Fibroblast of skin of right quadriceps (primary cell): ENCODE measurements around the gene MPRIP.
A peak's percentile ranks its signal among the peaks of the same experiment; 100 is the strongest.

ENCODE experiments used
- DNase-seq: peaks from one replicate; pipeline ENCODE4 v3.0.0-alpha.2; 2013

MPRIP gene

DNA sequence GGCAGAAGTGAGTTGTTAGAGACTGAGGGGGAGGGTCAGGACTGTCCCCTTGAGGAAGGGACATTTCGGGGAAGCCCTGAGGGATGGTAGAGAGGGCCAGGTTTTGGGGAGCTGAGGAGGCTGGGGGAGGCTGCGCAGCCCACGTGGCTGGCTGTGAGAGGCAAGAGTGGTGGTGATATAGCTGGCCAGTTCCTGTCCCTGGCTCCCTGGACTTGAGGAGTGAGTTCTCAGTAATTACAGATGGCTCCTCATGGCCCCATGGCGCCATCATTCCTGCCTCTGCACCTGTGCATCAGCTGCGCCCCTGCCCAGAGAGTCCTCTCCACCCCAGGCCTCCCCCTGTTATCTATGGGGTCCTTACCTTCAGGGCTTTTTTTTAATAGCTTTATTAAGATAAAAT lies 30.3 kb downstream of the MPRIP start:
- DNase-seq = no peak

DNA sequence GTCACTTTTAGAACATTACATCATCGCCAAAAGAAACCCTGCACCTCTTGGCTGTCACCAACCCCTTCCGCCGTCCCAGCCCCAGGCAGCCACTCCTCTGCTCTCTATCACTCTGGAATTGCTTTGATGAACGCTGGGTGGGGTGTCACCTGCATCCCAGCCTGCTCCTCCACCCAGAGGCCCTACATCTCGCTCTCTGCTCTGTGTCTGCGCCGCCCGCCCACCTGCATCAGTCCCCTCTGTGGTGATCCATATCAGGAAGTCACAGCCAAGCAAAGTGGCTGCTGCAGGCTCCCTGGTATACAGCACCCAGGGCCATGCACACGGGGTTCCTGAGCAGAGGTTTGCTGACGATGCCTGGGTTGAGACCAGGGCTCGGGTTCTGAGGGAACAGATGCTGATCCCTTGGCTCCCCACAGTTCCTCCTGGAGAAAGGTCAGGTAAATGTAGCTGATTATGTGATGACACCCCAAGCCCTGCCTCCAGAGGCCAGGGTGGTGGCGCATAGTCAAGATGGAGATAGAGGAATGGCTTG lies 30.8 kb downstream of the MPRIP start:
- DNase-seq = no peak

GRCh38 chr17:17073581-17074403 lies 31.5 kb downstream of the MPRIP start:
- peak; percentile 10 for DNase-seq

DNA sequence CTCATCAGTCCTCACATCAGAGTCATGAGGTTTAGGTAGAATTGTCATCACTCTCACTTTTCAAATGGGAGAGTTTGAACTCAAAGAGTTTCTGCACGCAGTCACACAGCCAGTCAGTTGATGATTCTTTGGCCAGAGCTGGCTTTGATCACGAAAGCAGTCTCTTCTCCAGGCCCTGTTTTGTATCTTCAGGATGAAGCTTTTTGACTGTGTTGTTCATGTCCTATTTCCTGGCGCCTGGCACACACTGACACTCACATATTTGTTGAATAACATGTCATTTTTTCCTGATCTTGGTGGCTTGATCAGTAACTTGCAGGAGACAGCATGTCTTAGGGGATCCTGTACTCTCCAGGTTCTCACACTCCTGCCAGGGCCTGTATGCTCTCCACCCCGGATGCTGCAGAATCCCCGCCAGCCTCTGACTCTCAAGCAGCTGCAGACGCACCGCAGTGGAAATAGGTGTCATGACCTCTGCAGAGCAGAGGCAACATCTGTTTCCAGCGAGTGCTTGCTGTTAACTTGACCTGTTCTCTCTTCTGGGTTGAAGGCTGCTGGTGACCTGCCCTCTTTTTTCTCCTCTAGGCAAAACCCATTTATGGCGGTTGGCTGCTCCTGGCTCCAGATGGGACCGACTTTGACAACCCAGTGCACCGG lies 33.0 kb downstream of the MPRIP start:
- peak; percentile 38 for DNase-seq

- no peak for DNase-seq
Observed at GRCh38 chr17:17076066-17076465, 33.8 kb downstream of the MPRIP start.

DNA sequence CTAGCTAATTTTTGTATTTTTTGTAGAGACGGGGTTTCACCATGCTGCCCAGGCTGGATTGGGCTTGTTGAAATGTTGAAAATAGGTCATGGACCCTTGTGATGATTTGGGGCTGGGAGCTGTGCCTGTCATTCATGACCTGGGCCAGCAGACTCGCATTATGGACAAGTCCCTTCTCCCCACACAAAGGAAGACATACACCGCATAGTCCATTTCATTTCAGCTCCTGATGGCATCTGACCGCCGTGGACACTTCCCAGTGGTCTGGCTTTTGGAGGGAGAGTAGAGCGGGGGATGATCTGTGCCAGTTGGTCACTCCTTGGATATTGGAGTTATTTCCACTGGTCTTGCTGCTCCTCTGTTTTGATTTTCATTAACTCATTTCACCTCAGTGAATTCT lies 34.8 kb downstream of the MPRIP start:
- DNase-seq = no peak

DNA sequence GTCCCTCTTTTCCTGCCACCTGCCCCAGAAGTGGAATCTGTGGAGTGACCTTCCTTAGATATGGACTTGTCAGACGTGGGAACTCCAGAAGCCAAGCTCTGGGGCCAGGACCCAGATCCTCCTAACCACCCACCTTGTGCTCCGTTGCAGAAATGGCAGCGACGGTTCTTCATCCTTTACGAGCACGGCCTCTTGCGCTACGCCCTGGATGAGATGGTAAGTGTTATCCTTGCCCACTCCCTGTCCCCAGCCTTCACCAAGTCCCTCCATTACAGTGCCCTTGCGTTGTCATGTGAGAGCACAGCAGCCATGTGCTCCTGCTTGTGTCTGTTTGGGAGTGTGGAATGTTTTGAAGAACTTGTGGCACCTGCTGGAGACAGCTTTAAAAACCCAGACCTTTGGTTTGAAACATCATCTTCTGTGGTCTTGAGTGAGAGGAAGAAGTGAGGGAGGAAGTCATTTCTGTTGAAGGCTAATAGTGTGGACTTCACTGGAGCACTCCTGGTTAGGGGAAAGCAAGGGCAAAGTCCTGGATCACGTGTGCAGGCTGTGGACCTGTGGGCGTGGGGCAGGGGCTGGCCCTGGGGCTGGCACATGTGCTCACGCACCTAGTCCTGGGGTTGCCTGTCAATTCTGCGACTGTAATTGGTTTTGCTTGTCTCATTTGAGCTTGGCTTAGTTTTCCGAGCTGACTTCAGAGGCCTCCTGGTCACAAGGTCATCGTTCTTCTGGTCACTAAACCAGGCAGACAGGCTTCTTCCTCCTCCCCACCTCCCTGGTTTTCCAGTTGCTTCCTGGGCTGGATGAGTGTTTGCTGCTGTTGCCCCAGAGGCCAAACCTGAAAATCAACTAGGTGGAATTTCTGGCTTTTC lies 35.8 kb downstream of the MPRIP start:
- DNase-seq = no peak

GRCh38 chr17:17078832-17079231 lies 36.6 kb downstream of the MPRIP start:
- DNase-seq = no peak

DNA sequence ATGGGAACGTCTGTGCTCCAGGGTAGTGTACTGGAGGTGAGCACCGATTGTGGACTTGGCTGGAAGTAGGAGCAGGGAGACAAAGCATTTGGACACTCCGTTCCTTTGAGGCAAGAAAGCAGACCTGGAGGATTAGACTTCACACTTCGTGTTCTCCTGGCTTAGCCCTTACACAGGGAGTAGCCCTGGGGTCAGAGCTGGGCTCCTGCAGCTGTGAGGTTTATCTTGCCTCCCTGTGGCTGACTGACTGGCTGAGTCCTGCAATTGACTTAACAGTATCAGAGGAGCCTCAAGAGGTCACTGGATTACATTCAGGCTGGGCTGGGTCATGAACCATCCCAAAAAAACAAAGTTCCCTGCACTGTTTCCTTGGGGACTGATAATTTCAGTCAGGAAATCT lies 37.1 kb downstream of the MPRIP start:
- DNase-seq = no peak

DNA sequence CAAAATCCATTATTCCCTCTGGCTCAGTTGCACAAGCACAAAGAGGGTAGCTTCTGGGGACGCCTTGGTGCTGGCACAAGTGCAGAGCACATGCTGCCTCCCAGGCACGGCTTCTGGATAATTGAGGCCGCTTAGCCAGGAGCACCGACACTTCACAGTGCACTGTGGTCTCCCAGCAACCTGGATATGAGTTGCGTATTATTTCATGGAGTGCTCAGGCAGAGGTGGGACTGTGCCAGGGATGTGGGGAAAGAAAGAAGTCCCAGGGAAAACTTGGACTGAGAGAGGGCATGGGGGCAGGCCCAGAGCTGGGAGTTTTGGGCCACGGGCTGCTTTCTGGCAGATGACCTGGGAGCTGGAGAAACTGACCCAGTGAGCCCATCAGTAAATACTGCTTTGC lies 37.5 kb downstream of the MPRIP start:
- no peak for DNase-seq

DNA sequence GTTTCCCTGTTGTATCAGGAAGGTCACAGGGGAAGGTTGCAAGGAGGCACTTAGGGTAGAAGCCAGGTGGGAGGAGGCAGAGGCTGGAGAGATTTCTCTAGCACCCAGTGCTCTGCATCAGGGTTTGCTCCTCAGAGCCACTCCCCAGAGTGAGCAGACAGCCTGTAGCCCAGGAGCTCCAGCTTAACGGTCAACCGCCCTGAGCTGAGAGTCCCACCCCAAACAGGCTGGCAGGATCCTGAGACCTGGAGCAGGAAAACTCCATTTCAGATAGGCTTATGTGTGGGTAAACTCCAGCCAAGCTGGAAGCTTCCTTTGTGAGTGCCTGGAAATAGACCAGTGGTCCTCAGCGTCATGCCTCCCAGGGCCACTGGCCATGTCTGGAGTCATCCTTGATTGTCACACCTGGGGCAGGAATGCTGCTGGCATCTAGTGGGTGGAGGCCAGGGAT lies 37.9 kb downstream of the MPRIP start:
- DNase-seq = no peak

- DNase-seq = no peak
Observed at GRCh38 chr17:17080781-17081180, 38.5 kb downstream of the MPRIP start.

- no peak for DNase-seq
Observed at GRCh38 chr17:17081304-17081940, 39.2 kb downstream of the MPRIP start.

DNA sequence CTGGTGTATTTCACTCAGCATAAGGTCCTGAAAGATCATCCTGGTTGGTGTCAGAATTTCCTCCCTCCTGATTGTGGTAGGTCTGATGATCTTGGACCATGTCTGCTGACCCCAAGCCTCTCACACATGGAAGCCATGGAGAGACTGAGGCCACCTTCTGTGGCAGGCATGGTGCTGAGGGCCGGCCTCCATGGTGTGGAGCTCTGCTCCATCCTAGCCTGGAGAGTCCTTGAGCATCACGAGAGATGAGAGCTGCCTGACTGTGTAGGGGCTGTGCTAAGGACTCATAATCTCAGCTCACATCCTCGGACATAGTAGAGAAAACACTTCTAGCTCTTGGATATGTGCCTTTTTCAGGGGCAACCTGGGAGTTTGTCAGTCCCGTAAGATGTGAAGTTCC lies 40.6 kb downstream of the MPRIP start:
- no peak for DNase-seq

- DNase-seq = no peak
Observed at GRCh38 chr17:17084317-17084835, 42.1 kb downstream of the MPRIP start.

- DNase-seq = no peak
Observed at GRCh38 chr17:17084941-17085340, 42.7 kb downstream of the MPRIP start.

DNA sequence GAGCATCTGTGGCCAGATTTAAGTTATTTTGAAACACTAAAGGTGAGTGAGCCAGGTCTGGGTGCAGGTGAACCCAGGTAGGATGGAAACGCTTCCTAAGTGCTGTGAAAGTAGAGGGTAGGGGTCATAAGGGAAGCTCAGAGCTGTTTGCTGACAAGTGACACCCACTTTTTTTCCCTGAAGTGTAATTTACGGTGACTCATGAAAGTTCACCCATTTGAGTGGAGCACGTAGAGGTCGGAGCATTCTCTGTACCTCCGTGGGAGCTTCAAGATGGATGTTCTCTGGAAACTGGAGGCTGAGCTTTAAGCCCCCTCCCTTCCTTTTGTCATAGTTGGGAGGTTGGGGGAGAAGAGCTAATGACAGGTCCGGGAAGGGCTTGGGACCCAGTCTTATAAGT lies 44.3 kb downstream of the MPRIP start:
- no peak for DNase-seq

- DNase-seq = no peak
Observed at GRCh38 chr17:17087424-17088015, 45.3 kb downstream of the MPRIP start.

DNA sequence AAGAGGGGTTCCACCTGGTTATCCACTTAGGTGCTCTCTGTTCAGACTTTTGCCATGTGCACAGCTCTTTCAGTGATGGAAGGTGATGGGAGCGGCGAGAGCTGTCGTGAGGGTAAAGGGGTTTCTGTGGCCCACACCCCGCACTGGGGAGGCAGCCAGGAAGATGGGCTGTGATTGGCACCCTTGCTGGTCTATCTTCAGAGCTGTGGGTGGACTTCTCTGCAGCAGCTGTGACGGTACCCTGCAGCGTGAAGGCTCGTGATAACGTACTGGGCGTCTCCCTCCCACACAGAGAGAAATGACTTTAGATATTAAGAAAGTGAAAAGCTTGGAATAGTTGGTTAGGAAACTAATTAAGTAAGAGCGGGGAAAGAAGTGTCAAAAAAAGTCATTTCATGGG lies 45.8 kb downstream of the MPRIP start:
- no peak for DNase-seq

DNA sequence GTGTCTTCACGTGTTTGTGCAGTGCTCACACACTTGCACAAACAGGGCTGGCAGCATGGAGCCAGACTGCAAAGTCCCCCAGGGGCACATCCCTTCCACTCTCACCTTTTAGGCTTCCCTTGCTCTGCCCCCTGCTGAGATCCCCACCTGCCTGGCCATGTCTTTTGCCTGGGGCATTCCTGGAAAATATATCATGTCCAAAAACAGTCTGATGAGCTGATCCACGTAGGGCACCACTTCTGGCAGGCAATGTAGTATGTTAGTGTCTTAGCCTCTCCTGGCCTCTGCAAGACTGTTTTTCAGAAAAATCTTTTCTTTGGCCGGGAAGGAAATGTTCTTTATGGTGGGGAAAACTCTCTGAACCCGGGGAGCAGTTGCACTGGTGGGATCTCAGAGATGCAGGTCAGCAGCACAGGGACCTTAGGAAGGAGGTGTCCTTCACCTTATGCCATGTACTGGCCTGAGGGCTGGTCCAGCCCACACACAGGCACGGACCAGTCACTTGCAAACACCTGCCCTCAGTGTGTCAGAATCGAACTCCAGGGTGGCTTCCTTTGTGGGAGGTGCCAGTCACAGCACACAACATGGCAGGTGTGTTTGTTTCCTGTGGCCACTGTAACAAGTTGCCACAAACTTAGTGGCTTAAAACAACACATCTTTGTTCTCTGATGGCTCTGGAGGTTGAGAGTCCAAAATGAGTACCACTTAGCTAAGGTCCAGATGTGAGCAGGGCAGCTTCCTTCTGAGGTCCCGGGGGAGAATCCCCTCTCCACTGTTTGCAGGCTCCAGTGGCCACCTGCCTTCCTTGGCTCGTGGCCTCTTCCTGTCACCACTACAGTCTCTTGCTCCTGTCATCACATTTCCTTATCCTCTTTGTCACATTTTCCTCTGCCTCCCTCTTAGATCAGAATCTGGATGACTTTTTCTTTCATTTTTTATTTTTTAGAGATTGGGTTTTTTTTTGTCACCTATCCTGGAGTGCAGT lies 46.6 kb downstream of the MPRIP start:
- DNase-seq = no peak
